ENCODE measurements around the gene GFPT1. TPM values are rescaled to one million over a fixed set of nuclear protein-coding genes. Genes with fewer than 3 reads are reported as not detected.
A peak's percentile ranks its signal among the peaks of the same experiment; 100 is the strongest.

GFPT1 gene
- total RNA-seq, 1 experiment from 2014 or later: 20.7 TPM

DNA sequence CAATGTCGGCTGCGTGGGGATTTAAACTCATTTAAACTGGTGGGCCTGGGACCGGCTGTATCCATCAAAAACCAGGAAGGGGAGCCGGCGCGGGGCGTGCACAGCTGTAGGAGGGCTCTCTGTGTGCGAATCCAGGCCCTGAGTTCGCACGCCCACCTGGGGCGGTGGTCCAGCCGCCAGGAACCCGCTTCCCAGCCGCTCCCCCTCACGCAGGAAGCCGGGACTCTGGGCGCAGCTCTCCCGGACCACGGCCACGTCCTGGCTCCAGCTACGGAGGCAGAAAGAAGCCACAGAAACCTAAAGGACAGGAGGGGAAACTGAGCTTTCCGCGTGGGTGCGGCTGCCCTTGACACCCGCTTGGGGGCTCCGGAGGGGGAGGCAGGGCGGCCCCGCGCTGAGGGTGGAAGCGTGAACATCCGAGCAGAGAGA, 80.6 kb downstream of the GFPT1 start:
- intact Hi-C loops (cut with micrococcal nuclease): loop anchor here (2.0 kb wide), 2 partner anchors 168 to 364 kb away; no protein-coding TSS in a partner anchor
- no peaks in the 10 kb centered on the region for H3K9me2 ChIP-seq (replicated peaks; ENCODE audit: low read length)

DNA sequence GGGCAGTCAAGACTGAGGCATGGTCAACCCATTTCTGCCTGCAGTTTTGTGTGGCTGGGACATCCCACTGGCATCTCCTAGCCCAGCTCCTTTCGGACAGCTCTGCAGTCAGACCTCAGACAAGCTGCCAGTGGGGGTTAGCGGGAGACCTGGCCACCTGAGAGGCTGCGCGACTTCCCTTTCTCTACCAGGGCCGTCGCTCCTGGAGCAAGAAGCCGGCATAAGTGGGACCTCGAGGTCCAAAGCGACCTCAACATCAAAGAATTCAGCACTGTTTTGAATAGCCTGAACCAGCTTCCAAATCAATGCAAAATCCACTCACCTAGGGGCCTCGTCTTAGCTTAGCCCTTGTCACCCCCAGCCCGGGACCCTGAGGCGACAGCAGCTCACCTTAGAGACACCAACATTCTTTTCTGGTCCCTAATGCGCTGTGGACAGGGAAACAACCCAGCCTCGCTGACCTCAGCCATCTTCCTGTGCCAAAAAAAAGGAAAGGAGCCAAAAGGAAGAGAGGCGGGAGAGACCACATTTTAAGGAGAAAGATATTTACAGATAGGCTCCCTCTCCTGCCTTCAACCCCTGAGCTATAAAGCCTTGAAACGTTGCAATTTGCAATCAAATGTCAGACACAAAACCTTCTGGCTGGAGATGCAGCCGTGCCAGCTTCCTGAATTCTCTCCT, 81.2 kb downstream of the GFPT1 start:
- no peak for TF ChIP-seq EZH2phosphoT487 (IDR thresholded peaks at IDR 0.05; ENCODE audit: borderline replicate concordance, low read length)
- no peak for TF ChIP-seq EZH2 (IDR thresholded peaks at IDR 0.05; ENCODE audit: low read length, unreplicated experiment)
- TF ChIP-seq, protein P1, sequence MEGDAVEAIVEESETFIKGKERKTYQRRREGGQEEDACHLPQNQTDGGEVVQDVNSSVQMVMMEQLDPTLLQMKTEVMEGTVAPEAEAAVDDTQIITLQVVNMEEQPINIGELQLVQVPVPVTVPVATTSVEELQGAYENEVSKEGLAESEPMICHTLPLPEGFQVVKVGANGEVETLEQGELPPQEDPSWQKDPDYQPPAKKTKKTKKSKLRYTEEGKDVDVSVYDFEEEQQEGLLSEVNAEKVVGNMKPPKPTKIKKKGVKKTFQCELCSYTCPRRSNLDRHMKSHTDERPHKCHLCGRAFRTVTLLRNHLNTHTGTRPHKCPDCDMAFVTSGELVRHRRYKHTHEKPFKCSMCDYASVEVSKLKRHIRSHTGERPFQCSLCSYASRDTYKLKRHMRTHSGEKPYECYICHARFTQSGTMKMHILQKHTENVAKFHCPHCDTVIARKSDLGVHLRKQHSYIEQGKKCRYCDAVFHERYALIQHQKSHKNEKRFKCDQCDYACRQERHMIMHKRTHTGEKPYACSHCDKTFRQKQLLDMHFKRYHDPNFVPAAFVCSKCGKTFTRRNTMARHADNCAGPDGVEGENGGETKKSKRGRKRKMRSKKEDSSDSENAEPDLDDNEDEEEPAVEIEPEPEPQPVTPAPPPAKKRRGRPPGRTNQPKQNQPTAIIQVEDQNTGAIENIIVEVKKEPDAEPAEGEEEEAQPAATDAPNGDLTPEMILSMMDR (conservative IDR thresholded peaks at IDR 0.05; ENCODE audit: low read depth, low read length): no peak
- Histone ChIP-seq H3K9me2 (replicated peaks; ENCODE audit: low read length) (no peaks in the 10 kb centered on the region), H3K36me3 (ENCODE audit: low read depth, low read length) (no peaks in the 10 kb centered on the region), H3K27ac (ENCODE audit: low read length) (no peak overlapping the region), H2AFZ (ENCODE audit: low read length) (peak overlapping the region; percentile 96), H3K9ac (ENCODE audit: low read length) (peak overlapping the region; percentile 53; the same call in 1 of the 2 replicates), H3F3A (ENCODE audit: low read length, unreplicated experiment) (no peaks in the 10 kb centered on the region), H3K79me2 (ENCODE audit: low read length) (no peaks in the 10 kb centered on the region), H3K27me3 (ENCODE audit: low read length) (no peaks in the 10 kb centered on the region), H3K4me1 (ENCODE audit: insufficient read depth, low read length) (peaks cover 17% of the 10 kb centered on the region), H4K20me1 (ENCODE audit: low read length) (no peaks in the 10 kb centered on the region), H3K9me3 (ENCODE audit: low read length) (no peaks in the 10 kb centered on the region), H3K4me3 (ENCODE audit: low read length) (peak overlapping the region; percentile 78), H3K4me2 (ENCODE audit: low read length) (peak overlapping the region; percentile 97)
- ATAC-seq (no peak), DNase-seq (no peak)
- ChIA-PET CTCF (interaction anchor here (0.8 to 1.6 kb wide), 2 partner anchors 120 to 223 kb away, joined by 3 read pairs; no protein-coding TSS in a partner anchor), POLR2A (ENCODE audit: unreplicated experiment) (no interaction called here)
- intact Hi-C loops (cut with micrococcal nuclease): loop anchor here (2.0 kb wide), 2 partner anchors 167 to 363 kb away; no protein-coding TSS in a partner anchor
- BruUV-seq (replicated peaks): no TSS peak

More for the DNA sequence above, 80.6 kb downstream of the GFPT1 start:
- no TSS peak for BruUV-seq (replicated peaks)
- Histone ChIP-seq H3K4me2 (ENCODE audit: low read length) (peak overlapping the region; percentile 97), H4K20me1 (ENCODE audit: low read length) (no peaks in the 10 kb centered on the region), H3K79me2 (ENCODE audit: low read length) (no peaks in the 10 kb centered on the region), H2AFZ (ENCODE audit: low read length) (peak overlapping the region; percentile 96), H3K9me3 (ENCODE audit: low read length) (no peaks in the 10 kb centered on the region), H3K9ac (ENCODE audit: low read length) (peak overlapping the region; percentile 53), H3K4me1 (ENCODE audit: insufficient read depth, low read length) (peaks cover 17% of the 10 kb centered on the region), H3K27ac (ENCODE audit: low read length) (no peak overlapping the region), H3K4me3 (ENCODE audit: low read length) (peak overlapping the region; percentile 78), H3F3A (ENCODE audit: low read length, unreplicated experiment) (no peaks in the 10 kb centered on the region), H3K27me3 (ENCODE audit: low read length) (no peaks in the 10 kb centered on the region), H3K36me3 (ENCODE audit: low read depth, low read length) (no peaks in the 10 kb centered on the region)
- POLR2A ChIA-PET (ENCODE audit: unreplicated experiment): no interaction called here
- ATAC-seq: peak; percentile 1; the same call in 1 of the 2 replicates
- TF ChIP-seq EZH2phosphoT487 (IDR thresholded peaks at IDR 0.05; ENCODE audit: borderline replicate concordance, low read length) (no peak), EZH2 (IDR thresholded peaks at IDR 0.05; ENCODE audit: low read length, unreplicated experiment) (no peak)
- TF ChIP-seq, protein P1 (conservative IDR thresholded peaks at IDR 0.05; ENCODE audit: low read depth, low read length): no peak
- no peak for DNase-seq
- CTCF ChIA-PET: interaction anchor here (0.5 to 1.6 kb wide), 3 partner anchors 224 to 363 kb away, joined by 3 to 5 read pairs (median 3); no protein-coding TSS in a partner anchor

DNA sequence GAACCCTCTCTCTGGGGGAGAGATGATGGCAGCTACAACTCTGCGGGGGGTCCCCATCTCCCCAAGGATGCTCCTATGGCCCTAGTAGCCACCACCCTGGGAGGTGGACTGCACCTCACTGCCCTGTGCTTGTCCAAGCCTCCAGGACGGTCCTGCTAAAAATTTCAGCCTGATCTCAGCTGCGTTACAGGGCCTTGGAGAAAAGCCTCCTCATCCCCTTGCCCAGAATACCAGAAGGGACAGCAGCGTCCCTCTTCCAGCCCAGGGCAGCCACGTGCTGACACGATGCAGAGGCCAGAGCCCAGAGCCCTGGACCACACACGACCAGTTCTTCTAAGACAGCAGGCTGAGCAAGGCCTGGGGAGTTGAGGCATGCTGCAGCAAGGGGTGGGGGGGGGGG, 81.9 kb downstream of the GFPT1 start:
- H3K36me3 ChIP-seq (ENCODE audit: low read depth, low read length): no peaks in the 10 kb centered on the region
- no peak overlapping the region for H3K4me2 ChIP-seq (ENCODE audit: low read length)
- H3K9me3 ChIP-seq (ENCODE audit: low read length): no peaks in the 10 kb centered on the region
- H3K27me3 ChIP-seq (ENCODE audit: low read length): no peaks in the 10 kb centered on the region
- H2AFZ ChIP-seq (ENCODE audit: low read length): no peak overlapping the region
- no peak overlapping the region for H3K27ac ChIP-seq (ENCODE audit: low read length)
- TF ChIP-seq, protein P1 (conservative IDR thresholded peaks at IDR 0.05; ENCODE audit: low read depth, low read length): no peak
- no peak for TF ChIP-seq EZH2phosphoT487 (IDR thresholded peaks at IDR 0.05; ENCODE audit: borderline replicate concordance, low read length)
- no peak for TF ChIP-seq EZH2 (IDR thresholded peaks at IDR 0.05; ENCODE audit: low read length, unreplicated experiment)
- ChIA-PET POLR2A (ENCODE audit: unreplicated experiment) (no interaction called here), CTCF (no interaction called here)
- BruUV-seq (replicated peaks): no TSS peak
- ATAC-seq: no peak
- no peak overlapping the region for H3K9ac ChIP-seq (ENCODE audit: low read length)
- intact Hi-C loops (cut with micrococcal nuclease): no loop called here
- H3K4me3 ChIP-seq (ENCODE audit: low read length): no peak overlapping the region
- no peaks in the 10 kb centered on the region for H3F3A ChIP-seq (ENCODE audit: low read length, unreplicated experiment)
- peaks cover 17% of the 10 kb centered on the region for H3K4me1 ChIP-seq (ENCODE audit: insufficient read depth, low read length)
- H3K79me2 ChIP-seq (ENCODE audit: low read length): no peaks in the 10 kb centered on the region
- DNase-seq: no peak
- no peaks in the 10 kb centered on the region for H4K20me1 ChIP-seq (ENCODE audit: low read length)
- no peaks in the 10 kb centered on the region for H3K9me2 ChIP-seq (replicated peaks; ENCODE audit: low read length)
